GM21360 (cell line): Measurements from ENCODE around the gene NUCB1.

Experiments used
- ATAC-seq: cut with Tn5 transposase; IDR thresholded peaks from one replicate; pipeline ENCODE4 v1.9.1; 2021; ENCODE audit warnings: mild to moderate bottlenecking, moderate library complexity; ENCODE audit not compliant: unreplicated experiment

The NUCB1 gene

DNA sequence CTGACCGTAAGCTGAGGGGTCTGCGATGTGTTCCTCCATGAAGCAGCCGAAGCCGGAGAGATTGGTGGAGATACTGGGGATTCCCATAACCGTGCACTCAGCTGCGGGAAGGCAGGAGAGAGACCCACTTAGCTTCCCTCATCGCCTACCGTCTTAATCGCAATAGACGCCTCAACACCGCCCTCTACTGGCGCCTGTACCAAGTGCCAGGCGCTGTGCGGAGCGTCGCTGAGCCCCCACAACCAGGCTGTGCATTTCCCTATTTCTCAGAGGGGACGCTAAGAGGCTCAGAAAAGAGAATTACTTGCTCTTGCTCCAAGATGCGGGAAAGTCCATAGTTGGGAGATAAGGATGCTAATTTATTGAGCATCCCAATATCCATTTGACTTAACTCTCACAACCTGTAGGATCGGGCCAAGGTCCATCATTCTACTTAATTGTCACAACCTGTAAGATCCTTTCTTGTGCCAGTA, 70.8 kb downstream of the NUCB1 start:
- no peak for ATAC-seq
